ENCODE results near the gene PRSS36.
"Not testable (repeated sequence)": the region's sequence is repeated elsewhere in the genome, so short reads cannot be mapped to it uniquely, and the experiment has no call there.

DNA sequence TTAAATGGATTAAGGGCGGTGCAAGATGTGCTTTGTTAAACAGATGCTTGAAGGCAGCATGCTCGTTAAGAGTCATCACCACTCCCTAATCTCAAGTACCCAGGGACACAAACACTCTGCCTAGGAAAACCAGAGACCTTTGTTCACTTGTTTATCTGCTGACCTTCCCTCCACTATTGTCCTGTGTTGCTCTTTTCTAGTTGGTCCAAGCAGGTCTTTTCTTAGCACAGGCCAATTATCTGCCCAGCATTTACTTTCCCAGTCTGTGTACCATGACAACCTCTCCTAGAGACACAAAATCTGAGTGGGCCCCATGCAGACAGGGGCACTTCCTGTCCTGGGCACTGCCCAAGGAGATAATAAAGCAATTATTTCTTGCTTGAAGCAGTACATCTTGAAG lies 20.2 kb upstream of the PRSS36 start:
- TF ChIP-seq, protein P1, sequence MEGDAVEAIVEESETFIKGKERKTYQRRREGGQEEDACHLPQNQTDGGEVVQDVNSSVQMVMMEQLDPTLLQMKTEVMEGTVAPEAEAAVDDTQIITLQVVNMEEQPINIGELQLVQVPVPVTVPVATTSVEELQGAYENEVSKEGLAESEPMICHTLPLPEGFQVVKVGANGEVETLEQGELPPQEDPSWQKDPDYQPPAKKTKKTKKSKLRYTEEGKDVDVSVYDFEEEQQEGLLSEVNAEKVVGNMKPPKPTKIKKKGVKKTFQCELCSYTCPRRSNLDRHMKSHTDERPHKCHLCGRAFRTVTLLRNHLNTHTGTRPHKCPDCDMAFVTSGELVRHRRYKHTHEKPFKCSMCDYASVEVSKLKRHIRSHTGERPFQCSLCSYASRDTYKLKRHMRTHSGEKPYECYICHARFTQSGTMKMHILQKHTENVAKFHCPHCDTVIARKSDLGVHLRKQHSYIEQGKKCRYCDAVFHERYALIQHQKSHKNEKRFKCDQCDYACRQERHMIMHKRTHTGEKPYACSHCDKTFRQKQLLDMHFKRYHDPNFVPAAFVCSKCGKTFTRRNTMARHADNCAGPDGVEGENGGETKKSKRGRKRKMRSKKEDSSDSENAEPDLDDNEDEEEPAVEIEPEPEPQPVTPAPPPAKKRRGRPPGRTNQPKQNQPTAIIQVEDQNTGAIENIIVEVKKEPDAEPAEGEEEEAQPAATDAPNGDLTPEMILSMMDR (IDR thresholded peaks at IDR 0.05; ENCODE audit: low read depth, low read length, poor library complexity, severe bottlenecking), result not testable (repeated sequence)
- not testable (repeated sequence) for TF ChIP-seq EZH2phosphoT487 (IDR thresholded peaks at IDR 0.05; ENCODE audit: borderline replicate concordance, low read length)
